Heart left ventricle (tissue), 13 donors: Measurements from ENCODE around the gene C6orf118.

Source experiments
- POLR2A ChIP-seq, 2 donors: fragments of 450-650 bp; IDR thresholded peaks; one replicate each; pipeline ENCODE4 v1.6.1; 2017; ENCODE audit warnings: antibody characterized with exemption in 2 of 2, mild to moderate bottlenecking in 2 of 2, moderate library complexity in 2 of 2
- TF ChIP-seq, protein P1 (sequence below), 12 donors: fragments of 200-600 bp; sonication (generic) in 4 of 12; IDR thresholded peaks; one replicate each; pipeline versions ENCODE4 v1.5.0 to v1.8.0; 2018 to 2022; ENCODE audit warnings: antibody characterized with exemption in 12 of 12, mild to moderate bottlenecking in 5 of 12
- donor health status: ischemic (EF 13 %, LVEDD 7.1; RV severe dilation, severe dysfunction).
- donor health status: DM: no; HTN: yes; CAD: no.
- donor health status: DM: no; HTN: no; CAD: no.
- donor health status: ischemic (EF 25% LVEDD 6.9; RV normal size, moderate dysfunction).
- donor health status: ischemic (EF 25% LVEDD 5.7; RV mildly dilated, moderate dysfunction).
- donor health status: ischemic (EF 35%, LVEDD 5.7; RV mildly dilated, moderate dysfunction).
- donor health status: nonischemic (EF 11% LVEDD 7.7; RV severe dilation, severe dysfunction).
- donor health status: DM: yes; HTN: yes; CAD: no.
- donor health status: PGD.
- donor health status: ischemic (EF 29% LVEDD 5.4; RV normal size, mild dysfunction).
- donor health status: nonischemic (EF 23%, LVEDD 6.1; RV moderate dilation, normal function).

DNA sequence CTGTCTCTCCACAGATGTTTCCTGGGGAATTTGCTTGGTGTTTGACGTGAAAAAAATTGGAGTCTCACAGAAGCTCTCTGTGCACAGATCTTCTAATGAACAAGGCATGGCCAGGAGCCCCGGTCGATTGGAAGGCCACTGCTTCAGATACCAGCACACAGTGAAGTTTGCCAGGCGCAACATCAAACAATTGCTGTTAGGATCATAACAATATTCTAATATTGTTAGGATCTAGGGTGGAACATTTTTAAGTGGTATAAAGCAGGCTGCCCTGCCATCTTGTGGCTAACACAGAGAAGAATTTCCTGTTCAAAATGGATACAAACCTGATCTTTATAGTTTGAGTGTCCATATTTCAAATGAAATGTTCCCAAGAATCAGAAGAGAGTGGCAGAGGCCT is 64.1 kb downstream of the C6orf118 start:
- TF ChIP-seq, protein P1, sequence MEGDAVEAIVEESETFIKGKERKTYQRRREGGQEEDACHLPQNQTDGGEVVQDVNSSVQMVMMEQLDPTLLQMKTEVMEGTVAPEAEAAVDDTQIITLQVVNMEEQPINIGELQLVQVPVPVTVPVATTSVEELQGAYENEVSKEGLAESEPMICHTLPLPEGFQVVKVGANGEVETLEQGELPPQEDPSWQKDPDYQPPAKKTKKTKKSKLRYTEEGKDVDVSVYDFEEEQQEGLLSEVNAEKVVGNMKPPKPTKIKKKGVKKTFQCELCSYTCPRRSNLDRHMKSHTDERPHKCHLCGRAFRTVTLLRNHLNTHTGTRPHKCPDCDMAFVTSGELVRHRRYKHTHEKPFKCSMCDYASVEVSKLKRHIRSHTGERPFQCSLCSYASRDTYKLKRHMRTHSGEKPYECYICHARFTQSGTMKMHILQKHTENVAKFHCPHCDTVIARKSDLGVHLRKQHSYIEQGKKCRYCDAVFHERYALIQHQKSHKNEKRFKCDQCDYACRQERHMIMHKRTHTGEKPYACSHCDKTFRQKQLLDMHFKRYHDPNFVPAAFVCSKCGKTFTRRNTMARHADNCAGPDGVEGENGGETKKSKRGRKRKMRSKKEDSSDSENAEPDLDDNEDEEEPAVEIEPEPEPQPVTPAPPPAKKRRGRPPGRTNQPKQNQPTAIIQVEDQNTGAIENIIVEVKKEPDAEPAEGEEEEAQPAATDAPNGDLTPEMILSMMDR (IDR thresholded peaks at IDR 0.05) = peak in 10 of 12 donors; percentile 11 to 58 (median 44)
- no peak for TF ChIP-seq POLR2A (IDR thresholded peaks at IDR 0.05)
